ENCODE measurements around the gene GRAMD4.

DNA sequence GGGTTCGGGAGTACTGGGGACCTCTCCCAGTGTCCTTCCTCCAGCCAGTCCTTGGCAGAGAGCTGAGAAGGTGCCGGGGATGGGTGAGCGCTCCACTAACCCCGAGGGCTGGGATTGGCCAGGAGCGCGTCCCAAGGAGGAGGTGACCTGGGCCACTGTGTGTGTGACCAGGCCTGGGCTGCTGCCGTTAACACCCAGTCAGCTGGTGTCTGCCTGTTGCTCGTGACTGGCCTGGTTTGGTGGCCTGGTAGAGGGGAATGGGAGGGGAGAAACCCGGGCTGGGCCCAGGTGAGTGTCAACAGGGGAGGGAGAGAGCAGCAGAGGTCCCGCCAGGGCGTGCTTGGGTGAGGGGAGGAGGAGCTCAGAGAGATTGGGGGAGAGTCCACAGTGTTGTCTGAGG is 29.9 kb upstream of the GRAMD4 start:
- TF ChIP-seq, protein P1, sequence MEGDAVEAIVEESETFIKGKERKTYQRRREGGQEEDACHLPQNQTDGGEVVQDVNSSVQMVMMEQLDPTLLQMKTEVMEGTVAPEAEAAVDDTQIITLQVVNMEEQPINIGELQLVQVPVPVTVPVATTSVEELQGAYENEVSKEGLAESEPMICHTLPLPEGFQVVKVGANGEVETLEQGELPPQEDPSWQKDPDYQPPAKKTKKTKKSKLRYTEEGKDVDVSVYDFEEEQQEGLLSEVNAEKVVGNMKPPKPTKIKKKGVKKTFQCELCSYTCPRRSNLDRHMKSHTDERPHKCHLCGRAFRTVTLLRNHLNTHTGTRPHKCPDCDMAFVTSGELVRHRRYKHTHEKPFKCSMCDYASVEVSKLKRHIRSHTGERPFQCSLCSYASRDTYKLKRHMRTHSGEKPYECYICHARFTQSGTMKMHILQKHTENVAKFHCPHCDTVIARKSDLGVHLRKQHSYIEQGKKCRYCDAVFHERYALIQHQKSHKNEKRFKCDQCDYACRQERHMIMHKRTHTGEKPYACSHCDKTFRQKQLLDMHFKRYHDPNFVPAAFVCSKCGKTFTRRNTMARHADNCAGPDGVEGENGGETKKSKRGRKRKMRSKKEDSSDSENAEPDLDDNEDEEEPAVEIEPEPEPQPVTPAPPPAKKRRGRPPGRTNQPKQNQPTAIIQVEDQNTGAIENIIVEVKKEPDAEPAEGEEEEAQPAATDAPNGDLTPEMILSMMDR (IDR thresholded peaks at IDR 0.05), result no peak
- TF ChIP-seq POLR2A (IDR thresholded peaks at IDR 0.05) (no peak), POLR2AphosphoS5 (IDR thresholded peaks at IDR 0.05) (no peak), EP300 (IDR thresholded peaks at IDR 0.05; ENCODE audit: low read depth) (no peak)

All from transverse colon (tissue), 4 donors.